Sciatic nerve (tissue), 2 donors: Measurements from ENCODE around the gene MARK2. TPM values are rescaled to one million over a fixed set of nuclear protein-coding genes. Genes with fewer than 3 reads are reported as not detected.

Experiments
- ATAC-seq: fragments of 200-7000 bp; cut with Tn5 transposase; one replicate; pipeline ENCODE4 v1.9.1; 2020; ENCODE audit warnings: mild to moderate bottlenecking, moderate library complexity
- DNase-seq: peaks from one replicate; pipeline ENCODE4 v3.0.0-alpha.2; 2020; ENCODE audit warnings: low spot score
- intact Hi-C: fragments of 100-400 bp; cut with DNase I; formaldehyde crosslinking; loops from one replicate; pipeline ENCODE4 v1.14.2; 2022
- total RNA-seq: library from RNA; stranded (reverse); fragmentation: NEBNext Ultra II Directional; extraction: Animal tissue kit (Norgen Biotek cat#: 25700); gene quantifications from one replicate; pipeline ENCODE4 v1.2.1, GENCODE V29; 2021
- donor health status: DM: no; HTN: no; CAD: no.
- donor health status: DM: no; HTN: no; CAD: no.

The MARK2 gene
- total RNA-seq, 1 donor from 2014 or later, result 29.8 TPM

DNA sequence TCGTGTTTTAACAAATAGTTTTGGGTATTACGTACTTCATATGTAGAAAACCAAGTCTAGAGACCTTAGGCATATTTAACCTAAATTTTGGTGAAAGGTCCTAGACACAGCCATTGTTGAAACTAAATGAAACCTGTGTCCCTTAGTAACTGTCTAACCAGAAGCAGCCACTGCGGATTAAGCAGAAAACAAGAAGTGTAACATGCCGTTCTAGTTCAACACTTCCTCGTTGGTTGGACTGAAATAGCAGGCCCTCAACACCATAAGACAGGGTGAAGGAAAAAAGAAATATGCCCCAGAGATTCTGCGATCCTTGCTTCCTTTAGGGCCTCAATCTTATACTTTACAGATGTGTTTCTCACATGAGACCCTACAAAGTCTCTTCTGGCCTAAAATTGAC, 101.9 kb downstream of the MARK2 start:
- ATAC-seq (no peak), DNase-seq (no peak)
- intact Hi-C loops, result no loop called here

DNA sequence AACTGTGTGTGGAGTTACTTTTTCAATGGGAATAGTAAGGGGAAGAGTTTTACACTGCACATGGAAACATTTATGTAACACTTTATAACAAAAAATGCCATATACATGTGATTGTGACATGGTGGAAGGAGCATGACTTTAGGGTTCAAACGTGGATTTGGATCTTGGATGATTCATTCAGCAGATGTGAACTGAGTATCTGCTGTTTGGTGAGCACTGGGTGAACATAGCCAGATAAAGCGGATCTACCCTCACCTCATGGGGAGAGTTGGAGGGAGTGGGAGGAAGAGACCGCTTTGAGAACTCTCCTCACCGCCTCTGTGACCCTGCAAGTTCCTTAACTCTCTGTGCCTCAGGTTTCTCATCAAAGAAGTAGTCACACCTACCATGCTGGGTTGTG, 103.0 kb downstream of the MARK2 start:
- ATAC-seq (no peak), DNase-seq (no peak)
- intact Hi-C loops, result no loop called here

DNA sequence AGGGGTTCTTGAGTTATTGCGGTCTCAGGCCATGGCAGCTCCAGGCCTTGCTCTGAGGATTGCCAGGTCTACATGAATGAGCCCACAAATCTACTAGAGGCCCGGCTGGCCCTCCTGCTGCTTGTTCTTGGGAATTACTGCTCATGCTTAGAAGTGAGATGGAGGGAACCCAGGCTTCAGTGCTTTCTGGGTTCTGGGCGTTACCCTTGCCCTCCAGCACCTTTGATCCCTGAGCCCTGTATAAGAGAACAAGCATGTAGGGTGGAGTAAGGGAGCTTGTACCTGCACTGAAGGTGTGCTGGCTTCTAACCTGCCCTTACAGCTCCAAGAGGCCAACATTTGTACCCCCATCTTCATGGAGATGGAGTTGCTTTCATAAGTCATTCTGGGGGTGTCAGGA, 103.9 kb downstream of the MARK2 start:
- intact Hi-C loops, result no loop called here
- DNase-seq (no peak), ATAC-seq (no peak)

DNA sequence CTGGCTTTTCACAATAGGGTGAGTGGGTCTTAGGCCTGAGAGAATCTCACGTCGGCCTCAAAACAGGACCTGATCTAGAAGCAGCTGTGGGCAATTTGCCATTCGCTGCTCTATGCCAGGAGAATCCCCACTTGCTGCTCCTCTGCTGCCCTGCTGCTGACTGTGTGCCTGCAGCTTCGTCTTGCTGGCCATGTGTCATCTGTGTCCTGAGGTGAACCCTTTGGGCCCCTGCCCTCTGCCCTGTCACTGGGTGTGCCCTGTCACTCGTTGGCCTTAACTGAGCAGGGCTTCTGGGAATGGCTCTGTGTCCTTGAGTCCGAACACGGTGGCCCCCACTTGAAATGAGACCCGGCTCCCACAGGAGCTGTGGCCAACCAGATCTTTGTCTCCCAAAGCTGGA, 106.1 kb downstream of the MARK2 start:
- DNase-seq, result no peak
- intact Hi-C loops, result no loop called here
- peak; percentile 44 for ATAC-seq

DNA sequence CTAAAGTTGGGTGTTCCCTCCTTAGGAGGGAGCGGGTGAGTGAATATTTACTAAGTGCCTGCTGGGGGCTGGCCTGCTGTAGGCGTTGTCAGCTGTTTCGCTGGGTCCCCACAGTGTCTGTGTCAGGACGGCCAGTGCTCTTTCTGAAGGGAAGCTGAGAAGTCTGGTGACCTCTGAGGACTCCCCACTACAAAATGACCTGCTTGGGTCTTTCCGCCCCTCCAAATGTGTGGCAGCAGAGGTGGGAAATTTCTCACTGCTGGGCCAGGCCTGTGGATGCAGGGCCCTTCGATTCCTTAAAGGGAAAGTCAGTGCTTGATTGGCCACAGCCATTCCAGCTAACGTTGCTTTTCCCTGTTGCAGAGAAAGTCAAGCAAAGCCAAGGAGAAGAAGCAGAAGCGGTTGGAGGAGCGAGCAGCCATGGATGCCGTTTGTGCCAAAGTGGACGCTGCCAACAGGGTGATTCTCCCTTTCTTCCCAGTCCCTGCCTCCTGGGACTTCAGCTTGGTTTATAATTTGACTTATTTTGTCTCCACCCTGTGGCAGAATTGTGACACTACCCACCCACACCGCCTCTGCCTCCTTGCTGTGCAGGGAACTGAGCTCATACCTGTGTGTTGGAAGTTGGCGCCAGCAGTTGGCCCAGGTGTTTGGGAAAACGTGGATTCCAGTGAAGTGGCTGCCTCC, 106.7 kb downstream of the MARK2 start:
- DNase-seq, result peak; percentile 79
- intact Hi-C loops, result loop anchor here (2.0 kb wide), 1 partner anchor 109 kb away; no protein-coding TSS in a partner anchor
- peak; percentile 94 for ATAC-seq

DNA sequence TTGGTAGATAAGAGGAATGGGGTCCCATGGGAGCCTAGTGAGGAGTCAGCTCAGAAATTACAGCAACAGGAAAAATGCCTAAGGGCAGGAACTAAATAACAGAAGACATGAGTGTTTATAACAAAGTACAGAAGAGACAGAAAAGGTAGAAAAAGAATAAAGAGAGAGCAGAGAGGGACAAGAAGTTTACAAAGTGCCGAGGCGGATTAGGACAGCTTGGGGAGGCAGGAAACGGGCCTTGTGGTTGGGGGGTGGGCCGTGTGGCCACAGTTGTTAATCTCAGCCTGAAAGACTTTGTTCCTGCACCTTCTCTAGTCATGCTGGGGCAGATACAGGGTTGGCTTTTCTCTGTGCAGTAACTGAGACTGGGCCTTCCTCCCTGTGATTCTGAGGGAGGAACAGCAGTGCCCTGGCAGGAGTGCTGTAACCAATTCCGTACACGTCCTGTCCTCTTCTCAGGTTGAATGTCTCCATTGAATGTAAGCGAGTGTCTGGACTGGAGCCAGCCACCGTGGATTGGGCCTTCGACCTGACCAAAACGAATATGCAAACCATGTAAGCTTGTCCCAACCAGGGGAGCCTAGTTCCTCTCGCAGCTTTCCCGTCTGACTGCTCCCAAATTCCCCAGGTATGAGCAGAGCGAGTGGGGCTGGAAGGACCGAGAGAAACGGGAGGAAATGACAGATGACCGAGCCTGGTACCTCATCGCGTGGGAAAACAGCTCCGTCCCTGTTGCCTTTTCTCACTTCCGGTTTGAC, 113.0 kb downstream of the MARK2 start:
- intact Hi-C loops, result no loop called here
- ATAC-seq (no peak), DNase-seq (no peak)

DNA sequence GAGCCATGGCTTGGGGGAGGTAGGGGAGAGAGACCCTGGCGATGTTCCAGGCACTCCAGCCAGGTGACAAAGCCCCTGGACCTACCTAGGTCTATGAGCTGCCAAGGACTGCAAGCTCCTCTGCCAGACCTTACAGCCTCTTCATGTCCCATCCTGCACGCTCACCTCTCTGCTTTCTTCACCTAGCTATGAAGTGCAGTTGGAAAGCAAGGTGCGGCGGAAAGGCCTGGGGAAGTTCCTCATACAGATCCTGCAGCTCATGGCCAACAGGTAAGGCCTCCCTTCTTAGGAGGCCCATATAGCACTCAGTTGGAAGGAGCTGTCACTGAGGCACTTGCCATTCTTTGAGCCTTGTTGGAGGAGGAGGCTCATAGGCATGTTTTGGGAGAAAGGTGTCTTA, 113.7 kb downstream of the MARK2 start:
- intact Hi-C loops, result no loop called here
- no peak for DNase-seq

DNA sequence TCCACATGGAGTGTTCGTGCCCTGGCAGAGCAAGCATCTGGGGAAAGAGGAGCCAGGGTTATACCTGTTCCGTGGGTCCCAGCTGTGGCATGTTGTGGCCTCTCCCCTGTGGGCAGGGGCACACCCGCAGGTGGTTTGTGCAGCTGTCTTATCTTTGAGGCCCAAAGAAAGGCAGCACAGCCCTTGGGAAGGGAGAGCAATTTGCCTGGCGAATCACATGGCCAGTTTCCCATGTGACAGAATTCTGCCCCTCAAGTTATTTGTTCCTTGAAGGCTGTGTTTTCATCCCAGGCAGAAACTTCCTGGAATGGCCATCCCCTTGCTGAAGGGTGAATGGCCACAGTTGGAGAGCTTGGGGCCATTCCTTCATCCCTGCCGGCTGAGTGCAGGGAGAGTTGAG, 119.1 kb downstream of the MARK2 start:
- intact Hi-C loops, result no loop called here
- no peak for DNase-seq
- ATAC-seq, result no peak

More for the DNA sequence above, 113.7 kb downstream of the MARK2 start:
- ATAC-seq, result no peak

Other genes starting within 250 kb of the MARK2 start
- gene PLAAT3, start 224.7 kb upstream of the MARK2 start, total RNA-seq, result 158 TPM
- gene ATL3, start 167.7 kb upstream of the MARK2 start, total RNA-seq, result 89.3 TPM
- 101 TPM for gene RTN3, start 157.6 kb upstream of the MARK2 start, total RNA-seq
- 30.2 TPM for gene ZFTA, start 70.3 kb upstream of the MARK2 start, total RNA-seq
- gene SPINDOC, start 25.7 kb upstream of the MARK2 start, total RNA-seq, result 16.0 TPM
- 0.40 TPM for gene RCOR2, start 78.1 kb downstream of the MARK2 start, total RNA-seq
- gene NAA40, start 99.9 kb downstream of the MARK2 start, total RNA-seq, result 14.5 TPM
- gene COX8A, start 135.5 kb downstream of the MARK2 start, total RNA-seq, result 118 TPM
- gene OTUB1, start 147.3 kb downstream of the MARK2 start, total RNA-seq, result 38.7 TPM
- gene FLRT1, start 196.8 kb downstream of the MARK2 start, total RNA-seq, result 3.5 TPM